ENCODE results near the gene ZNF469. TPM values are rescaled to one million over a fixed set of nuclear protein-coding genes. Genes with fewer than 3 reads are reported as not detected.

The ZNF469 gene
- total RNA-seq, 2 experiments from 2014 or later, result 0.24 to 0.31 TPM

DNA sequence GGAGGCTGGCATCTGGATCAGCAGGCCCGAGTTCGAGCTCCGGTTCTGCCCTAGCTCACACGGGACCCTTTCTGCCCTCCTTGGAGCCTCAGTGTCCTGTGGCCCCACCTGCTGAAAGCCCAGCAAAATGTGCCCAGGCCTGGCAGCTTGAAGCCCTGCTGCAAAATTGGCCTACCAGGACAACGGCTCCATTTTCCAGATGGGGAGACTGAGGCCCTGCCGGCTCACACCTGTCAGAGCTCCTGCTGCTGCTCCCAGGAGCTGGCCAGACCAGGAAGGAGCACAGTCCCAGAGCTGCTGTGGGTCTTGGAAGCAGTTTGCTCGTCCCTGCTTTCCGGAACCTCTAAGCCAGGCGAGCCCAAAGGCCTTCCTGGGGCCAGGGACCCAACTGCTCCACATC, 17.4 kb downstream of the ZNF469 start:
- no peak overlapping the region for H3K4me3 Mint-ChIP-seq
- peaks cover 6% of the 10 kb centered on the region for H3K9me3 Mint-ChIP-seq
- no peaks in the 10 kb centered on the region for H3K4me1 Mint-ChIP-seq (ENCODE audit: low read depth)
- CTCF ChIA-PET, result no interaction called here
- no peak overlapping the region for H3K27ac Mint-ChIP-seq
- no peaks in the 10 kb centered on the region for H3K36me3 Mint-ChIP-seq
- intact Hi-C loops (cut with micrococcal nuclease), result no loop called here
- H3K27me3 Mint-ChIP-seq, result no peaks in the 10 kb centered on the region
- POLR2A ChIA-PET, result no interaction called here
- DNase-seq, result no peak

GRCh38 chr16:88401604-88402246, 19.0 kb downstream of the ZNF469 start:
- CTCF ChIA-PET, result no interaction called here
- Mint-ChIP-seq H3K9me3 (peaks cover 6% of the 10 kb centered on the region), H3K27me3 (no peaks in the 10 kb centered on the region), H3K4me1 (ENCODE audit: low read depth) (no peaks in the 10 kb centered on the region), H3K27ac (no peak overlapping the region), H3K36me3 (no peaks in the 10 kb centered on the region), H3K4me3 (no peak overlapping the region)
- intact Hi-C loops (cut with micrococcal nuclease), result no loop called here
- POLR2A ChIA-PET, result no interaction called here
- DNase-seq, result no peak

DNA sequence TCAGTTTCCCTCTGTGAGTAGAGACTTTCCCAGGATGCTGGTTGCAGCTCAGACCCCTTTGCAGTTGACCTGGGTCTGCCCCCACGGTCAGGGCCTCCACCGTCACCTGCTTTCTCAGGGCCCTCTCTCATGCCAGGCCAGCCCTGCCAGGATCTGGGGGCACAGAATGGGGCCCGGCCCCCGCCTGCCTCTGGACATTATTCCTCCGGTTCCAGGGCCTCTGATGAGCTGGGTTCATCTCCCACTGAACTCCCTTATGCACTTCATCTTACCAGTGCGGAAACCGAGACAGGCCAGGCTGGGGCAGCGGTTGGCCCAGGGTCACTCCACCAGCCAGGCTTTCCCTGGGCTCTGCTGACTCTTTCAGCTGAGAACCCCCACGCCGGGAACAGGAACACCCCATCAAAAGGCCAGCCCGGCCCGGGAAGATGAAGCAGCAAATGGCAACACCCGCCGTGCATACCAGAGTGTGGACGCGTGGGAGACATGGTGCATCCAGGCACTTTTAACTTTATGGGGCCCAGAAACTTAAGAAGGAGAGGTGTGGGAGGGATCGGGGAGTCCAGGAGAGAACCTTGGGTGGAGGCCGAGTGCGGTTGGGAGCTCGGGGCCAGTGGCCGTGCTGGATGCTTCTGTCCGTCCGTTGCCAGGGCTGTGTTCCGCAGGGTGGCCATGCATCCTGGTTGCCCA, 19.9 kb downstream of the ZNF469 start:
- intact Hi-C loops (cut with micrococcal nuclease), result no loop called here
- no peaks in the 10 kb centered on the region for H3K27me3 Mint-ChIP-seq
- H3K27ac Mint-ChIP-seq, result no peak overlapping the region
- no peaks in the 10 kb centered on the region for H3K4me1 Mint-ChIP-seq (ENCODE audit: low read depth)
- H3K4me3 Mint-ChIP-seq, result no peak overlapping the region
- H3K9me3 Mint-ChIP-seq, result peaks cover 6% of the 10 kb centered on the region
- ChIA-PET CTCF (no interaction called here), POLR2A (no interaction called here)
- no peaks in the 10 kb centered on the region for H3K36me3 Mint-ChIP-seq
- no peak for DNase-seq

- CTCF ChIA-PET, result no interaction called here
- Mint-ChIP-seq H3K36me3 (no peaks in the 10 kb centered on the region), H3K4me3 (no peak overlapping the region), H3K4me1 (ENCODE audit: low read depth) (peaks cover 2% of the 10 kb centered on the region), H3K27ac (no peak overlapping the region), H3K27me3 (no peaks in the 10 kb centered on the region), H3K9me3 (no peaks in the 10 kb centered on the region)
- intact Hi-C loops (cut with micrococcal nuclease), result no loop called here
- DNase-seq, result no peak
- POLR2A ChIA-PET, result no interaction called here
Observed at GRCh38 chr16:88403794-88404581, 21.2 kb downstream of the ZNF469 start.

GRCh38 chr16:88404769-88405168, 22.0 kb downstream of the ZNF469 start:
- H3K9me3 Mint-ChIP-seq, result no peaks in the 10 kb centered on the region
- intact Hi-C loops (cut with micrococcal nuclease), result no loop called here

GRCh38 chr16:88405216-88406060, 22.7 kb downstream of the ZNF469 start:
- H3K27me3 Mint-ChIP-seq, result no peaks in the 10 kb centered on the region
- POLR2A ChIA-PET, result no interaction called here
- intact Hi-C loops (cut with micrococcal nuclease), result no loop called here
- CTCF ChIA-PET, result no interaction called here
- H3K4me1 Mint-ChIP-seq (ENCODE audit: low read depth), result peaks cover 2% of the 10 kb centered on the region
- H3K36me3 Mint-ChIP-seq, result no peaks in the 10 kb centered on the region
- H3K9me3 Mint-ChIP-seq, result no peaks in the 10 kb centered on the region
- H3K27ac Mint-ChIP-seq, result no peak overlapping the region
- DNase-seq, result no peak
- no peak overlapping the region for H3K4me3 Mint-ChIP-seq

More at GRCh38 chr16:88404769-88405168, 22.0 kb downstream of the ZNF469 start:
- DNase-seq, result no peak
- peaks cover 2% of the 10 kb centered on the region for H3K4me1 Mint-ChIP-seq (ENCODE audit: low read depth)
- no peaks in the 10 kb centered on the region for H3K27me3 Mint-ChIP-seq
- no peaks in the 10 kb centered on the region for H3K36me3 Mint-ChIP-seq
- CTCF ChIA-PET, result no interaction called here
- H3K4me3 Mint-ChIP-seq, result no peak overlapping the region
- no peak overlapping the region for H3K27ac Mint-ChIP-seq
- POLR2A ChIA-PET, result no interaction called here

DNA sequence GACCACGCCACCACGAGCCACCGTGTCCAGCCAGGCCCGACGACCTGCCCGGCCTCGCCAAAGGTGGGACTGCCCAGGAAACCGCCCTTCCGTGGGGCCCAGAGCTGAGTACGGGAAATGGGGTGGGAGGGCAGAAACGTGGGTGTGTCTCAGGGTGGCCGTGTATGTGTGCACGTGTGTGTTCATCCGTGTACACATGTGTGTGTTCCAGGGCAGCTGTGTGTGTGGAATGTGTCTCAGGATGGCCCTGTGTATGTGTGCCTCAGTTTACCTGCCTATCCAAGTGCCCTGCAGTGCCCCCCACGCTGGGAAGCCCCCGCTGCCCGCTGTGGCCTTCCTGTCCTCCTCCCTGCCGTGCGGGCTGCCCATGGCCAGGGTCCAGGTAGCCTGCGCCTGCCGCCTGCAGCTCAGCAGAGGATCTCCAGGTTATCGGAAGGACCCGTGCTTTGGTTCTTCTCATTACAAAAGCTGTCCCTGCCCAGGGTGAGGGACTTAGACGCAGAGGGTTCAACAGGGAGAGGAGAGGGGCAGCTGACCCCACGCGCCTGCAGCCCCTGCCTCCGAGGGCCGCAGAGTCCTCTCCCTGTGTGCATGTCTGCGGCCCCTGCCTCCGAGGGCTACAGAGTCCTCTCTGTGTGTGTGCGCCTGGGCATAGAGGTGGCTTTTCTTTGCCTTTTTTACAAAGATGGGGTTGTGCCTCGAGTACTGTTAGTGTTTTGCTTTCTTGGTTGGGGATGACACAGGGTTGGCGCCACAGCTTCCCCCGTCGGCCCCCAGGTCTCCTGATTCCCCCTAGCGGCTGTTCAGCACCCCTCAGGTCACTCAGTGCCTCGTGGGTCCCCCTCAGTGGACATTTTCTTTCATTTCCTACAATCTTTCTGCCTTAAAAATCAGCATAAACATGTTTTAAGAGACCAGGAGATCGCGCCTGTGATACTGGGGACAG, 23.6 kb downstream of the ZNF469 start:
- no peaks in the 10 kb centered on the region for H3K9me3 Mint-ChIP-seq
- CTCF ChIA-PET, result interaction anchor here (1.0 kb wide), 1 partner anchor 31 kb away, joined by 3 read pairs; no protein-coding TSS in a partner anchor
- no peak for DNase-seq
- peaks cover 2% of the 10 kb centered on the region for H3K4me1 Mint-ChIP-seq (ENCODE audit: low read depth)
- no peaks in the 10 kb centered on the region for H3K27me3 Mint-ChIP-seq
- intact Hi-C loops (cut with micrococcal nuclease), result no loop called here
- no peak overlapping the region for H3K27ac Mint-ChIP-seq
- POLR2A ChIA-PET, result no interaction called here
- no peak overlapping the region for H3K4me3 Mint-ChIP-seq
- no peaks in the 10 kb centered on the region for H3K36me3 Mint-ChIP-seq

DNA sequence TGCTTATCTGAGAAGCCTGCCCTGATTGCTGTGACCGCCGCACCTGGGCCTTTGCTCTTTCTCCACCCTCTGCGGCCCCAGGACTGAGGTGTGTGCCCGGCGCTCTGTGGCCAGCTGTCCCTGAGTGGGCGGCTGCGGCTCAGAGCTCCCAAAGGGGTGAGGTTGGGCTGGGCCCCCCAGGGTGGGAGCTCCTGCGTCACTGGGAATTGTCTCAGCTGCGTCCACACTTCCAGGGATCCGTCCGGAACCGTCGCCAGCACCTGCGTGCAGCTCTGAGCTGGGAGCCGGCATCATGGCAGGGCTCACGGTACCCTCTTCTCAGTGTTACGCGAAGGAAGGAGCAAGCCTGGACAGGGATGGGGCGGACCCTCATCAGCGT, 24.3 kb downstream of the ZNF469 start:
- POLR2A ChIA-PET, result no interaction called here
- intact Hi-C loops (cut with micrococcal nuclease), result no loop called here
- H3K36me3 Mint-ChIP-seq, result no peaks in the 10 kb centered on the region
- H3K27me3 Mint-ChIP-seq, result no peaks in the 10 kb centered on the region
- no peaks in the 10 kb centered on the region for H3K9me3 Mint-ChIP-seq
- DNase-seq, result no peak
- peaks cover 2% of the 10 kb centered on the region for H3K4me1 Mint-ChIP-seq (ENCODE audit: low read depth)
- H3K4me3 Mint-ChIP-seq, result no peak overlapping the region
- CTCF ChIA-PET, result interaction anchor here (1.0 kb wide), 1 partner anchor 31 kb away, joined by 3 read pairs; no protein-coding TSS in a partner anchor
- no peak overlapping the region for H3K27ac Mint-ChIP-seq

- Mint-ChIP-seq H3K9me3 (no peaks in the 10 kb centered on the region), H3K27me3 (no peaks in the 10 kb centered on the region), H3K4me3 (no peak overlapping the region), H3K36me3 (no peaks in the 10 kb centered on the region), H3K4me1 (ENCODE audit: low read depth) (peaks cover 2% of the 10 kb centered on the region), H3K27ac (no peak overlapping the region)
- DNase-seq, result no peak
- ChIA-PET POLR2A (no interaction called here), CTCF (no interaction called here)
- intact Hi-C loops (cut with micrococcal nuclease), result no loop called here
Observed at GRCh38 chr16:88407807-88408206, 25.0 kb downstream of the ZNF469 start.

GRCh38 chr16:88408561-88409142, 25.9 kb downstream of the ZNF469 start:
- no peaks in the 10 kb centered on the region for H3K27me3 Mint-ChIP-seq
- no peaks in the 10 kb centered on the region for H3K9me3 Mint-ChIP-seq
- H3K4me1 Mint-ChIP-seq (ENCODE audit: low read depth), result peaks cover 2% of the 10 kb centered on the region
- DNase-seq, result no peak
- POLR2A ChIA-PET, result no interaction called here
- H3K36me3 Mint-ChIP-seq, result no peaks in the 10 kb centered on the region
- no peak overlapping the region for H3K4me3 Mint-ChIP-seq
- intact Hi-C loops (cut with micrococcal nuclease), result no loop called here
- no peak overlapping the region for H3K27ac Mint-ChIP-seq
- CTCF ChIA-PET, result no interaction called here

DNA sequence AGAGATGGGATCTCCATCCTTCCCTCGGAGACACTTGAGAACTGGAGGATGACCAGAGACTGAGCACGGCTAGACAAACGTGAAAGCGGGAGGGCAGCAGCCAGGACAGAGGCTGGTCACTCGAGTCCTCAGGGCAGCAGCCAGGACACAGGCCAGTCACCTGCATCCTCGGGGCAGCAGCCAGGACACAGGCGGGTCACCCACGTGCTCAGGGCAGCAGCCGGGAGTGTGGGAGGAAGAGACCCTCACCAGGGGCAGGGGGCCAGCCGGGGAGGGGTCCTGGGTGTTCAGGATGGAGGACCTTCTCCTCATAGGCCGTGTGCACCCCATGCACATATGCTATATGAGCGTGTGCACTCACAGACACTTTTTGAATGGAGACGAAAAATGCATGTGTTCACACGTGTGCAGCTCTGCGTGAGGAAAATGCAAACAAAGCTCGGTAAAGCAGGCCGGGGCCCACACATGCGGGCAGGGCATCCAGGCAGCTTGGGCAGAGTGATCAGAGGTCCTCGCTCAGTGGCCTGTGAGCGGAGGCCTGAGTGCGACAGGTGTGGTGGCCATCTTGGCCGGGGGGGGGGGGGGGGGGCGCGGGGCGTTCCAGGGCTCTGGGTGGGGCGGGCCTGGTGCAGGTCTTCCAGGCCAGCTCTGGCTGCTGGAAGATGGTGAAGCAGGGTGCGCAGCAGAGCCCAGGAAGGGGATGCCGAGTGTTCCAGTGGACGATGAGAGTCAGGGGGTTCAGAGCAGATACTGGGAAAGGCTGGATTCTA, 26.7 kb downstream of the ZNF469 start:
- Mint-ChIP-seq H3K36me3 (no peaks in the 10 kb centered on the region), H3K27ac (no peak overlapping the region), H3K4me1 (ENCODE audit: low read depth) (peaks cover 2% of the 10 kb centered on the region), H3K4me3 (no peak overlapping the region), H3K27me3 (no peaks in the 10 kb centered on the region), H3K9me3 (no peaks in the 10 kb centered on the region)
- ChIA-PET POLR2A (no interaction called here), CTCF (no interaction called here)
- intact Hi-C loops (cut with micrococcal nuclease), result no loop called here
- no peak for DNase-seq

All from activated CD4-positive, alpha-beta memory T cell treated with anti-CD3 and anti-CD28 coated beads for 36 hours (primary cell).